Nephron (organoid): ENCODE results near the gene UBE2V1.

Experiments
- H3K27ac Mint-ChIP-seq, 3 experiments: 2 replicates each; pipeline ENCODE4 v1.8.0; 2020; ENCODE audit warnings: mixed read lengths in 3 of 3, mild to moderate bottlenecking in 2 of 3, moderate library complexity in 1 of 3
- H3K27me3 Mint-ChIP-seq: 2 replicates; pipeline ENCODE4 v1.8.0; 2021; ENCODE audit warnings: low read depth, mild to moderate bottlenecking, moderate library complexity, mixed read lengths
- H3K36me3 Mint-ChIP-seq: 2 replicates; pipeline ENCODE4 v1.8.0; 2020; ENCODE audit warnings: low read depth, mixed read lengths
- H3K4me1 Mint-ChIP-seq: 2 replicates; pipeline ENCODE4 v1.8.0; 2020; ENCODE audit warnings: mixed read lengths
- H3K4me3 Mint-ChIP-seq, 3 experiments: 2 replicates each; pipeline ENCODE4 v1.8.0; 2020; ENCODE audit warnings: mild to moderate bottlenecking in 3 of 3, mixed read lengths in 3 of 3, moderate library complexity in 2 of 3
- H3K9me3 Mint-ChIP-seq: 2 replicates; pipeline ENCODE4 v1.8.0; 2020; ENCODE audit warnings: mixed read lengths
- TF ChIP-seq, protein P1 (sequence below), 3 experiments: fragments of 200-600 bp; sonication (generic); IDR thresholded peaks; one replicate each; pipeline ENCODE4 v1.5.0; 2021; ENCODE audit warnings: antibody characterized with exemption in 3 of 3; ENCODE audit not compliant: unreplicated experiment in 3 of 3

UBE2V1 gene

DNA sequence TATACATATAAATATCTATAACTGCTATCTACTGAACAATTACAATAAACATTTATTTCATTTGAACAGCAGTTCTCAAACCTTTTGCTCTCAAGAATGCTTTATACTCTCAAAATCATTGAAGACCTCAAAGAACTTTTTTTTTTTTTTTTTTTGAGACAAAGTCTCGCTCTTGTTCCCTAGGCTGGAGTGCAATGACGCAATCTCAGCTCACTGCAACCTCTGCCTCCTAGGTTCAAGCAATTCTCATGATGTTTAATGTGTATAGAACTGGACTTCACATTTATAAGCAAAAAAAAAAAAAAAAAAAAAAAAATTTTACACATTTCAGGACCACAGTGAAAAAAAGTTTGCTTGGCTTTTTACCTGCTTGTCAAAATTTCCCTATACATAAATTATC lies 11.7 kb downstream of the UBE2V1 start:
- H3K4me3 Mint-ChIP-seq, result no peak overlapping the region
- H3K27me3 Mint-ChIP-seq, result no peaks in the 10 kb centered on the region
- peaks cover 27% of the 10 kb centered on the region for H3K36me3 Mint-ChIP-seq
- H3K27ac Mint-ChIP-seq, result no peak overlapping the region
- TF ChIP-seq, protein P1, sequence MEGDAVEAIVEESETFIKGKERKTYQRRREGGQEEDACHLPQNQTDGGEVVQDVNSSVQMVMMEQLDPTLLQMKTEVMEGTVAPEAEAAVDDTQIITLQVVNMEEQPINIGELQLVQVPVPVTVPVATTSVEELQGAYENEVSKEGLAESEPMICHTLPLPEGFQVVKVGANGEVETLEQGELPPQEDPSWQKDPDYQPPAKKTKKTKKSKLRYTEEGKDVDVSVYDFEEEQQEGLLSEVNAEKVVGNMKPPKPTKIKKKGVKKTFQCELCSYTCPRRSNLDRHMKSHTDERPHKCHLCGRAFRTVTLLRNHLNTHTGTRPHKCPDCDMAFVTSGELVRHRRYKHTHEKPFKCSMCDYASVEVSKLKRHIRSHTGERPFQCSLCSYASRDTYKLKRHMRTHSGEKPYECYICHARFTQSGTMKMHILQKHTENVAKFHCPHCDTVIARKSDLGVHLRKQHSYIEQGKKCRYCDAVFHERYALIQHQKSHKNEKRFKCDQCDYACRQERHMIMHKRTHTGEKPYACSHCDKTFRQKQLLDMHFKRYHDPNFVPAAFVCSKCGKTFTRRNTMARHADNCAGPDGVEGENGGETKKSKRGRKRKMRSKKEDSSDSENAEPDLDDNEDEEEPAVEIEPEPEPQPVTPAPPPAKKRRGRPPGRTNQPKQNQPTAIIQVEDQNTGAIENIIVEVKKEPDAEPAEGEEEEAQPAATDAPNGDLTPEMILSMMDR (IDR thresholded peaks at IDR 0.05; ENCODE audit: unreplicated experiment in 3 of 3), result no peak
- no peaks in the 10 kb centered on the region for H3K9me3 Mint-ChIP-seq
- peaks cover 34% of the 10 kb centered on the region for H3K4me1 Mint-ChIP-seq

DNA sequence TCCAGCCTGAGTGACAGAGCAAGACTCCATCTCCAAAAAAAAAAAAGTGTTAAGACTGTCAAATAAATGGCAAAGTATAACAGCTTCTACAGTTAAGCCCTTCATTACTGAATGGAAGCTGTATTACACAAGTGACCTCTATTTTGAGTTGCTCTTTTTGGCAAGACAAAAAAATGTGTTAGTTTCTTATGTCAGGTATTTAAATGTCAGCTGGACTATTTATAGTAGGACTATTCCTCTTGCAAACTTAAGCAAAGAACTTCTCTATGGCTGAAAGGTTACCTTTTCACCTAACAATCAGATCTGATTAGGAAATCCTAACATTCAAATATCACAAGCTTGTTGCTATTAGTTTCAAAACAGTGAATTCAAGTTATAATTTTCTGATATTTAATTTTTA lies 12.4 kb downstream of the UBE2V1 start:
- H3K27ac Mint-ChIP-seq, result no peak overlapping the region
- no peaks in the 10 kb centered on the region for H3K27me3 Mint-ChIP-seq
- H3K36me3 Mint-ChIP-seq, result peaks cover 29% of the 10 kb centered on the region
- H3K4me1 Mint-ChIP-seq, result peaks cover 34% of the 10 kb centered on the region
- H3K9me3 Mint-ChIP-seq, result no peaks in the 10 kb centered on the region
- H3K4me3 Mint-ChIP-seq, result no peak overlapping the region
- TF ChIP-seq, protein P1 (IDR thresholded peaks at IDR 0.05; ENCODE audit: unreplicated experiment in 3 of 3), result no peak

DNA sequence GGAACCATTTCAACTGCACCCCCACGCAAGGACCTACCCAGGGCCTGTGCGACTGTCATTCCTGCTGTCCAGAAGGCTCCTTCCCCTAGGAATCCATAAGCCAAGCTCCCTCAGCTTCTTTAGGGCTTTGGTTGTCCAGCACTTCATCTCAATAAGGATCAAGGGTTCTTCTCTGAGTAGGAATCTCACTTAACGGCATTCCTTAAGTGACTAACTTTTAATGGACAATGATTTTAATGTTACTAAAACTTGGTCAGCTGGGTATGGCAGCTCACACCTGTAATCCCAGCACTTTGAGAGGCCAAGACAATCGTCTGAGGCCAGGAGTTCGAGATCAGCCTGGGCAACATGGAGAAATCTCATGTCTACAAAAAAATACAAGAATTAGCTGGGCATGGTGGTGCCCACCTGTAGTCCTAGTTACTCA lies 13.4 kb downstream of the UBE2V1 start:
- Mint-ChIP-seq H3K4me1 (peaks cover 34% of the 10 kb centered on the region), H3K27me3 (no peaks in the 10 kb centered on the region), H3K9me3 (no peaks in the 10 kb centered on the region), H3K36me3 (peaks cover 39% of the 10 kb centered on the region), H3K27ac (peak overlapping the region in 2 of 3 experiments; percentile 11 to 32), H3K4me3 (no peak overlapping the region)
- TF ChIP-seq, protein P1 (IDR thresholded peaks at IDR 0.05; ENCODE audit: unreplicated experiment in 3 of 3), result no peak

DNA sequence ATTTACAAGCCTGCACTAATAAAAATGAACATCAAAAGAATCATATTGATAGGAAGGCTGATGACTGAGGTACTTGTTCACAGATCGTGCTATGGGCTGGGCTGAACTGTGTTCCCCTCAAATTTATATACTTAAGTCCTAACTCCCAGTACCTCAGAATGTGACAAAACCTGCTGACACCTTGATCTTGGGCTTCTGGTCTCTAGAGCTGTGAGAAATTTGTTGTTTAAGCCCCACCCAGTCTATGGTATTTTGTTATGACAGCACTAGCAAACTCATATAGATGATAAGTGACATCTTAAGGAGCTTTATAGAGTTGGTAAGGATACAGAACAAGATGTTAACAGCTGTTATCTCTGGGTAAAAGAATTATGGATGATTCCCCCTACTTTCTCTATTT lies 13.8 kb downstream of the UBE2V1 start:
- TF ChIP-seq, protein P1 (IDR thresholded peaks at IDR 0.05; ENCODE audit: unreplicated experiment in 3 of 3), result no peak
- peaks cover 42% of the 10 kb centered on the region for H3K36me3 Mint-ChIP-seq
- peak overlapping the region in 2 of 3 experiments; percentile 11 to 32 for H3K27ac Mint-ChIP-seq
- no peaks in the 10 kb centered on the region for H3K9me3 Mint-ChIP-seq
- no peaks in the 10 kb centered on the region for H3K27me3 Mint-ChIP-seq
- peaks cover 34% of the 10 kb centered on the region for H3K4me1 Mint-ChIP-seq
- H3K4me3 Mint-ChIP-seq, result no peak overlapping the region

DNA sequence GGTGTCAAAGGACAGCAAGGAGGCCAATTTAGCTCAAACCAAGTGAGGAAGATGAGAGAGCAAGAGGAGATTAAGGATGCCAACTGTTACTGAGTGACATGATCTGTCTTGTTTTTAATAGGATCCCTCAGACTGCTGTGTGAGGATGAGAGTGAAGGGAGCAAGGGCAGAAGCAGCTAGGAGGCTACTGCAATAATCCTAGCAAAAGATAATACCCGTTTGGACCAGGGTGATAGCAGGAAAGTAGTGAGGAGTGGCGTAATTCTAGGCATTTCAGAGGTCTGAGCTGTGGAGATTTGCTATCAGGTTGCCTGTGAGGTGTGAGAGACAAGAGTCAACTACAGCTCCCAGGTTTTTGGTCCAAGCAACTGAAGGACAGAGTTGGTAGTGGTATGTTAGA lies 14.7 kb downstream of the UBE2V1 start:
- Mint-ChIP-seq H3K4me3 (no peak overlapping the region), H3K27ac (peak overlapping the region in 1 of 3 experiments; percentile 30), H3K36me3 (peaks cover 45% of the 10 kb centered on the region), H3K4me1 (peaks cover 34% of the 10 kb centered on the region), H3K9me3 (no peaks in the 10 kb centered on the region), H3K27me3 (no peaks in the 10 kb centered on the region)
- TF ChIP-seq, protein P1 (IDR thresholded peaks at IDR 0.05; ENCODE audit: unreplicated experiment in 3 of 3), result no peak

DNA sequence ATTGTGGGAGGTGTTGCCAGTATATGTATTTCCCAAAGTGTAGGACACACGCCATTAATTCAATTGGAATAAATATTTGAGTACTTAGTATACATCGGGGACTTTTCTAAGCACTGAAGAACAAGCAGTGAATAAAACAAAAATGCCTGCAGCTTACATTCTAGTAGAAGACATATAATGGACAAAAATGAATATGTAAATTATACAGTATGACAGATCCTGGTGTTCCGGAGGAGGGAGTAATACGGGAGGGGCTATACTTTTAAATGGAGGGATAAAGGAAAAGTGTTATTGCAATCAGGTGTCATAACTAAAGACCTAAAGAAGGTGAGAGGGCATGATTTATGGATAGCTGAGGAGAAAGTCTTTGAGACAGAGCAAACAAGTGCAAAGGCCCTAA lies 15.1 kb downstream of the UBE2V1 start:
- TF ChIP-seq, protein P1 (IDR thresholded peaks at IDR 0.05; ENCODE audit: unreplicated experiment in 3 of 3), result no peak
- no peak overlapping the region for H3K4me3 Mint-ChIP-seq
- H3K36me3 Mint-ChIP-seq, result peaks cover 45% of the 10 kb centered on the region
- H3K4me1 Mint-ChIP-seq, result peaks cover 31% of the 10 kb centered on the region
- no peaks in the 10 kb centered on the region for H3K9me3 Mint-ChIP-seq
- H3K27me3 Mint-ChIP-seq, result no peaks in the 10 kb centered on the region
- peak overlapping the region in 1 of 3 experiments; percentile 30 for H3K27ac Mint-ChIP-seq
